HG03565 (cell line): ENCODE measurements around the gene NFASC.

Source experiments
- ATAC-seq: cut with Tn5 transposase; IDR thresholded peaks from one replicate; pipeline ENCODE4 v1.9.1; 2021; ENCODE audit warnings: mild to moderate bottlenecking, moderate library complexity; ENCODE audit not compliant: unreplicated experiment

NFASC gene

GRCh38 chr1:204958317-204959307 lies 88.0 kb downstream of the NFASC start:
- no peak for ATAC-seq

- ATAC-seq = no peak
Measured at GRCh38 chr1:204959374-204959773, 88.7 kb downstream of the NFASC start.

- ATAC-seq = no peak
Measured at GRCh38 chr1:204959836-204960235, 89.2 kb downstream of the NFASC start.

GRCh38 chr1:204960306-204961125 lies 89.9 kb downstream of the NFASC start:
- no peak for ATAC-seq

- ATAC-seq = no peak
Measured at GRCh38 chr1:204961765-204962419, 91.2 kb downstream of the NFASC start.

GRCh38 chr1:204962742-204963632 lies 92.3 kb downstream of the NFASC start:
- ATAC-seq = no peak

- no peak for ATAC-seq
Measured at GRCh38 chr1:204967451-204967850, 96.8 kb downstream of the NFASC start.

GRCh38 chr1:204968135-204968534 lies 97.5 kb downstream of the NFASC start:
- ATAC-seq = no peak

GRCh38 chr1:204968951-204969350 lies 98.3 kb downstream of the NFASC start:
- no peak for ATAC-seq

GRCh38 chr1:204970937-204971336 lies 100.3 kb downstream of the NFASC start:
- ATAC-seq = no peak

GRCh38 chr1:204971517-204972336 lies 101.1 kb downstream of the NFASC start:
- ATAC-seq = no peak

GRCh38 chr1:204972426-204972825 lies 101.8 kb downstream of the NFASC start:
- no peak for ATAC-seq

GRCh38 chr1:204973449-204973848 lies 102.8 kb downstream of the NFASC start:
- ATAC-seq = no peak

GRCh38 chr1:204974327-204974726 lies 103.7 kb downstream of the NFASC start:
- no peak for ATAC-seq

- ATAC-seq = no peak
Measured at GRCh38 chr1:204975021-204975420, 104.4 kb downstream of the NFASC start.

- ATAC-seq = no peak
Measured at GRCh38 chr1:204975568-204976235, 105.0 kb downstream of the NFASC start.

- no peak for ATAC-seq
Measured at GRCh38 chr1:204976646-204977045, 106.0 kb downstream of the NFASC start.

GRCh38 chr1:204977318-204977717 lies 106.7 kb downstream of the NFASC start:
- no peak for ATAC-seq

GRCh38 chr1:204978782-204979181 lies 108.1 kb downstream of the NFASC start:
- ATAC-seq = no peak
